OCI-LY3 (cell line): Measurements from ENCODE around the gene GRIK4.

Experiments used
- H2AFZ ChIP-seq: fragments of 200-600, 300-600 bp; shearing (Covaris generic); 2 replicates; pipeline ENCODE4 v1.6.0; 2014; ENCODE audit warnings: antibody characterized with exemption, low read depth, low read length
- H3K27ac ChIP-seq: fragments of 200-600, 300-600 bp; sonication (generic); 2 replicates; pipeline ENCODE4 v1.5.1; 2014; ENCODE audit warnings: mild to moderate bottlenecking, low read length, moderate library complexity, mixed read lengths
- H3K27me3 ChIP-seq: fragments of 200-600, 300-600 bp; sonication (generic); 2 replicates; pipeline ENCODE4 v1.6.1; 2014; ENCODE audit warnings: low read depth, low read length, mixed read lengths
- H3K36me3 ChIP-seq: fragments of 200-600, 300-600 bp; sonication (generic); replicated peaks from 2 replicates; pipeline ENCODE3; 2014; ENCODE audit warnings: low read depth, low read length, mixed read lengths
- H3K4me1 ChIP-seq: fragments of 300-600, 200-600 bp; sonication (generic); 2 replicates; pipeline ENCODE4 v1.6.1; 2014; ENCODE audit warnings: low read length, mixed read lengths
- H3K4me2 ChIP-seq: fragments of 200-600, 300-600 bp; sonication (generic); 2 replicates; pipeline ENCODE4 v1.6.1; 2014; ENCODE audit warnings: low read length, mixed read lengths
- H3K4me3 ChIP-seq: fragments of 300-600, 200-600 bp; sonication (generic); 2 replicates; pipeline ENCODE4 v1.5.1; 2014; ENCODE audit warnings: antibody characterized with exemption, mild to moderate bottlenecking, low read length, moderate library complexity
- H3K79me2 ChIP-seq: fragments of 300-600, 200-600 bp; shearing (Covaris generic); 2 replicates; pipeline ENCODE4 v1.6.1; 2014; ENCODE audit warnings: mild to moderate bottlenecking, low read length, mixed read lengths
- H3K9ac ChIP-seq: fragments of 300-600, 200-600 bp; shearing (Covaris generic); 2 replicates; pipeline ENCODE4 v1.6.0; 2014; ENCODE audit warnings: mild to moderate bottlenecking, low read length, moderate library complexity
- H3K9me3 ChIP-seq: fragments of 200-600, 300-600 bp; shearing (Covaris generic); 2 replicates; pipeline ENCODE4 v1.6.1; 2014; ENCODE audit warnings: low read length, mixed read lengths; ENCODE audit not compliant: insufficient read depth
- H4K20me1 ChIP-seq: fragments of 200-600, 300-600 bp; sonication (generic); 2 replicates; pipeline ENCODE4 v1.6.1; 2016; ENCODE audit warnings: low read length, mixed read lengths; ENCODE audit not compliant: insufficient read depth
- EZH2phosphoT487 ChIP-seq: fragments of 200-600 bp; shearing (Covaris generic); IDR thresholded peaks from 2 replicates; pipeline ENCODE4 v1.6.1; 2018; ENCODE audit warnings: antibody characterized with exemption, mixed run types, low read depth
- TF ChIP-seq, protein P1 (sequence below): fragments of 200-600, 300-600 bp; sonication (generic); IDR thresholded peaks from 2 replicates; pipeline ENCODE4 v1.5.1; 2014; ENCODE audit warnings: antibody characterized with exemption, low read length, low read depth

The GRIK4 gene

GRCh38 chr11:120994091-120994859 lies 482.7 kb downstream of the GRIK4 start:
- H3K27me3 ChIP-seq: peaks cover 52% of the 10 kb centered on the region
- no peak overlapping the region for H3K9ac ChIP-seq
- no peaks in the 10 kb centered on the region for H3K79me2 ChIP-seq
- no peak overlapping the region for H2AFZ ChIP-seq
- TF ChIP-seq, protein P1, sequence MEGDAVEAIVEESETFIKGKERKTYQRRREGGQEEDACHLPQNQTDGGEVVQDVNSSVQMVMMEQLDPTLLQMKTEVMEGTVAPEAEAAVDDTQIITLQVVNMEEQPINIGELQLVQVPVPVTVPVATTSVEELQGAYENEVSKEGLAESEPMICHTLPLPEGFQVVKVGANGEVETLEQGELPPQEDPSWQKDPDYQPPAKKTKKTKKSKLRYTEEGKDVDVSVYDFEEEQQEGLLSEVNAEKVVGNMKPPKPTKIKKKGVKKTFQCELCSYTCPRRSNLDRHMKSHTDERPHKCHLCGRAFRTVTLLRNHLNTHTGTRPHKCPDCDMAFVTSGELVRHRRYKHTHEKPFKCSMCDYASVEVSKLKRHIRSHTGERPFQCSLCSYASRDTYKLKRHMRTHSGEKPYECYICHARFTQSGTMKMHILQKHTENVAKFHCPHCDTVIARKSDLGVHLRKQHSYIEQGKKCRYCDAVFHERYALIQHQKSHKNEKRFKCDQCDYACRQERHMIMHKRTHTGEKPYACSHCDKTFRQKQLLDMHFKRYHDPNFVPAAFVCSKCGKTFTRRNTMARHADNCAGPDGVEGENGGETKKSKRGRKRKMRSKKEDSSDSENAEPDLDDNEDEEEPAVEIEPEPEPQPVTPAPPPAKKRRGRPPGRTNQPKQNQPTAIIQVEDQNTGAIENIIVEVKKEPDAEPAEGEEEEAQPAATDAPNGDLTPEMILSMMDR: no peak
- TF ChIP-seq EZH2phosphoT487: no peak
- H3K4me1 ChIP-seq: no peaks in the 10 kb centered on the region
- H3K4me3 ChIP-seq: no peak overlapping the region
- H4K20me1 ChIP-seq: no peaks in the 10 kb centered on the region
- H3K4me2 ChIP-seq: no peak overlapping the region
- H3K9me3 ChIP-seq: no peaks in the 10 kb centered on the region
- H3K27ac ChIP-seq: no peak overlapping the region
- H3K36me3 ChIP-seq: no peaks in the 10 kb centered on the region

GRCh38 chr11:120995184-120995583 lies 483.6 kb downstream of the GRIK4 start:
- no peak overlapping the region for H2AFZ ChIP-seq
- H3K79me2 ChIP-seq: no peaks in the 10 kb centered on the region
- H3K4me1 ChIP-seq: no peaks in the 10 kb centered on the region
- H3K27me3 ChIP-seq: peaks cover 48% of the 10 kb centered on the region
- H3K27ac ChIP-seq: no peak overlapping the region
- H3K36me3 ChIP-seq: no peaks in the 10 kb centered on the region
- no peak overlapping the region for H3K4me3 ChIP-seq
- no peaks in the 10 kb centered on the region for H4K20me1 ChIP-seq
- TF ChIP-seq, protein P1: no peak
- TF ChIP-seq EZH2phosphoT487: no peak
- no peaks in the 10 kb centered on the region for H3K9me3 ChIP-seq
- no peak overlapping the region for H3K4me2 ChIP-seq
- H3K9ac ChIP-seq: no peak overlapping the region

DNA sequence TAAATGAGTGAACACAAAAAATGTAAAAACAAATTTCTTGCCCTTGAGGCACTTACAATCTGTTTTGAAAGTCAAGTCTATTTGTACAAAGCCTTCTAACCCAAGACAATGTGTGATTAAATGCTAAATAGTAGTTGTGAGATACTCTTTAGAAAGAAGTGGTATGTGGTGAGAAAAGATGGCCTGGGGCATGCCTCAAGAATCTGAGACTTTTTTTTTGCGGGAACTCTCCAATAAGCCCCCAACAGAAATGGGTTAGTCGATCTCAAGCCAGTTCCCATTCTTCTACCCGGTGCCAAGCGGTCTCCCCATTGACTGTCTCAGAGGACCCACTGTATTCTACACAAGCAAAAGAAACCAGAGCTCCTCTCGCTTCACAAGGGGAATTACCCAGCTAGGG lies 485.4 kb downstream of the GRIK4 start:
- H4K20me1 ChIP-seq: no peaks in the 10 kb centered on the region
- H3K36me3 ChIP-seq: no peaks in the 10 kb centered on the region
- peaks cover 44% of the 10 kb centered on the region for H3K27me3 ChIP-seq
- H2AFZ ChIP-seq: no peak overlapping the region
- H3K4me2 ChIP-seq: no peak overlapping the region
- H3K4me3 ChIP-seq: no peak overlapping the region
- H3K4me1 ChIP-seq: no peaks in the 10 kb centered on the region
- H3K27ac ChIP-seq: no peak overlapping the region
- no peak overlapping the region for H3K9ac ChIP-seq
- TF ChIP-seq EZH2phosphoT487: no peak
- TF ChIP-seq, protein P1: no peak
- no peaks in the 10 kb centered on the region for H3K9me3 ChIP-seq
- H3K79me2 ChIP-seq: no peaks in the 10 kb centered on the region

DNA sequence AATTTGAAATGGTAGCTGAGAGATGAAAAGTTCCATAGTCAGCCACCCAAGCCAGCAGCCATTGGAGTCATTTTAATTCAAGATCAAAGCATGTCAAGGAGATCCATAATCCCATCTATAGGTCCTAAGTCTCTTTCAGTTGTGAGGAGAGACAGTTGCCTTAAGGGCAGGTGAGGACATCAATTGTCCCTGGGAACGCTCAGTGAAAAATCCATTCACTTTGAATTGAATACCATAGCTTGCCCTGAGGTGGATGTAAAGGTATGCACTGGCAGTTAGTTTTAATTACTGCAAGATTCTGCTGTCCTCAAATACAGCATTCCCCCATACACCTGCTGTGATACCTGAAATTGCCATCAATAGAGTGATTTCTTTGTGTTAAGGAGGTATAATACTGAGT lies 487.0 kb downstream of the GRIK4 start:
- H2AFZ ChIP-seq: no peak overlapping the region
- H3K9ac ChIP-seq: no peak overlapping the region
- H3K4me1 ChIP-seq: no peaks in the 10 kb centered on the region
- H3K4me2 ChIP-seq: no peak overlapping the region
- H4K20me1 ChIP-seq: no peaks in the 10 kb centered on the region
- H3K9me3 ChIP-seq: no peaks in the 10 kb centered on the region
- peaks cover 45% of the 10 kb centered on the region for H3K27me3 ChIP-seq
- H3K27ac ChIP-seq: no peak overlapping the region
- TF ChIP-seq EZH2phosphoT487: no peak
- TF ChIP-seq, protein P1: no peak
- no peaks in the 10 kb centered on the region for H3K36me3 ChIP-seq
- H3K4me3 ChIP-seq: no peak overlapping the region
- H3K79me2 ChIP-seq: no peaks in the 10 kb centered on the region
